Fibroblast of pulmonary artery (primary cell): ENCODE measurements around the gene THAP8.

Experiments used
- DNase-seq: peaks from one replicate; pipeline ENCODE4 v3.0.0-alpha.2; 2010; ENCODE audit warnings: low read depth
- H3K4me3 ChIP-seq: replicated peaks from 2 replicates; pipeline ENCODE4 v1.5.1; 2011; ENCODE audit warnings: low read depth, mild to moderate bottlenecking, control low read depth, low read length, moderate library complexity
- TF ChIP-seq, protein P1 (sequence below): IDR thresholded peaks from 2 replicates; pipeline ENCODE4 v1.5.1; 2011; ENCODE audit warnings: mild to moderate bottlenecking, control low read depth, low read length, inconsistent platforms; ENCODE audit errors: missing control alignments

THAP8 gene

DNA sequence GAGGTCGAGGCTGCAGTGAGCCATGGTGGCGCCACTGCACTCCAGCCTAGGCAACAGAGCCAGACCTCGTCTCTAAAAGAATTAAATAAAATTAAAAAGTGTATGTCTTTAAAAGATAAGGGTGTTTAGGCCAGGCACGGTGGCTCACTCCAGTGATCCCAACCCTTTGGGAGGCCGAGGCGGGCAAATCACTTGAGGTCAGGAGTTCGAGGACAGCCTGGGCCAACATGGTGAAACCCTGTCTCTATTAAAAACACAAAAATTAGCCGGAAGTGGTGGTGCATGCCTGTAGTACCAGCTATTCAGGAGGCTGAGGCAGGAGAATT, 66.6 kb downstream of the THAP8 start:
- TF ChIP-seq, protein P1, sequence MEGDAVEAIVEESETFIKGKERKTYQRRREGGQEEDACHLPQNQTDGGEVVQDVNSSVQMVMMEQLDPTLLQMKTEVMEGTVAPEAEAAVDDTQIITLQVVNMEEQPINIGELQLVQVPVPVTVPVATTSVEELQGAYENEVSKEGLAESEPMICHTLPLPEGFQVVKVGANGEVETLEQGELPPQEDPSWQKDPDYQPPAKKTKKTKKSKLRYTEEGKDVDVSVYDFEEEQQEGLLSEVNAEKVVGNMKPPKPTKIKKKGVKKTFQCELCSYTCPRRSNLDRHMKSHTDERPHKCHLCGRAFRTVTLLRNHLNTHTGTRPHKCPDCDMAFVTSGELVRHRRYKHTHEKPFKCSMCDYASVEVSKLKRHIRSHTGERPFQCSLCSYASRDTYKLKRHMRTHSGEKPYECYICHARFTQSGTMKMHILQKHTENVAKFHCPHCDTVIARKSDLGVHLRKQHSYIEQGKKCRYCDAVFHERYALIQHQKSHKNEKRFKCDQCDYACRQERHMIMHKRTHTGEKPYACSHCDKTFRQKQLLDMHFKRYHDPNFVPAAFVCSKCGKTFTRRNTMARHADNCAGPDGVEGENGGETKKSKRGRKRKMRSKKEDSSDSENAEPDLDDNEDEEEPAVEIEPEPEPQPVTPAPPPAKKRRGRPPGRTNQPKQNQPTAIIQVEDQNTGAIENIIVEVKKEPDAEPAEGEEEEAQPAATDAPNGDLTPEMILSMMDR, result no peak
- DNase-seq, result no peak
- H3K4me3 ChIP-seq, result no peak overlapping the region

DNA sequence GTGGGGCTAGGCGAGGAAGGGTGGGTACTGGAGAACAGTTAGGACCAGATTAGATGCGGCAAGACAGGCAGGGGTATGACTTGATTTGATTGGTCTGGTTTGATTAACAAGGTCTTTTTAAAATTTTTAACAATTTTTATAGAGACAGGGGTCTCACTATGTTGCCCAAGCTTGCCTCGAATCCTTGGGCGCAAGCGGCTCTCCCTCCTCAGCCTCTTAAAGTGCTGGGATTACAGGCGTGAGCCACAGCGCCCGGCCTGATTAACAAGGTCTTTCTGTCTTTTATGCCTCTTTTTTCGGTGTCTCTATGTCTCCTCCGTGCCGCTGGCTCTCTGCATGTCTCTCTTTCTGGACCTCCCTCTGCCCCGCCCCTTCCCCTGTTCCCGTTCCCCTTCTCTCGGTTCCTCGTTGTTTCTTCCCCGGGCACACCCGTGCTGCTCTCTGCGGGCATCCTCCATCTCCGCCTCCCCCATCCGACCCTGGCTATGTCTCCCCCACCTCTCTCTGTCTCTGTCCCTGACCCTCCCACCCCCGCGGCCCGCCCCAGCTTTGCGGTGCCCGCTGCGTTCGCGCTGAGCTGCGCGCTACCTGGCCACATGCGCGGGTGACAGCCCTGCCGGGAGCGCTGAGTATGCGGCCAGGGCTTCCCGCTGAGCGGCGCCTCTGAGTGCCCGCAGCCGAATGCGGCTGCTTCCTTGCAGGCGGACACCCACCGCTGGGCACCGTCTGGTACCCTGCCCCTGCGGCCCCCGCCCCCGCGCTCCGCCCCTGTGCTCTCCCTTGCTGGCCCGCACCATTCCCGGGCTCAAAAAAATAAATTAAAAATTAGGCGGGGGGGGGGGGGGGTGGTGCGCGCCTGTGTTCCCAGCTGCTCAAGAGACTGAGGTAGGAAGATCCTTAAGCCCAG, 67.2 kb downstream of the THAP8 start:
- TF ChIP-seq, protein P1, result no peak
- H3K4me3 ChIP-seq, result peak overlapping the region; percentile 33
- no peak for DNase-seq

DNA sequence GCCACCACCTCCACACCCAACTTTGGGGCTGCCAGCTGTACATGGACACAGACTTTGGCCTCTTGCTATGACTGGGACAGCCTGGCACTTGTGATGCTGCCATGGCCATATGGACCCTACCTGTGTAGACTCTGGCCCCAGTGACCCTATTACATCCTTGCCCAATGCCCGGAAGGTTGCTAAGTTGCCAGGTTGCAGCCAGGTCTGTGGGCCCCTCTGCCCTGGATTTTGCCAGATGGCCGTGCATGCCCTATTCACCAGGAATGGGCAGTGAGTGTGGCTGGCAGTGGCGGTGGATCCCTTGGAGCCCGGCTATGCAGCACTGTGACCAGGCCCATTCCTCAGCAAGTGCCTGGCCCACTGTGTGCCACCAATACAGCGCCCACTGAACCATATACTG, 68.0 kb downstream of the THAP8 start:
- no peak for DNase-seq
- no peak overlapping the region for H3K4me3 ChIP-seq
- TF ChIP-seq, protein P1, result no peak
